IMR-90 (cell line): Measurements from ENCODE around the gene TSPAN14. TPM values are rescaled to one million over a fixed set of nuclear protein-coding genes. Genes with fewer than 3 reads are reported as not detected.

Experiments used
- ATAC-seq: fragments of 200-7000 bp; cut with Tn5 transposase; 2 replicates; pipeline ENCODE4 v1.9.1; 2020; ENCODE audit warnings: low read depth, mild to moderate bottlenecking, moderate library complexity
- BruUV-seq: library from RNA; stranded (reverse); fragments of 400-500 nt; replicated peaks from 2 replicates; lab custom pipeline; 2021; lab: Mats Ljungman, UMichigan
- CTCF ChIA-PET: fragments of 300-600 bp; formaldehyde crosslinking; extraction: SDS; loops from one replicate; lab custom pipeline; 2021; ENCODE audit warnings: antibody characterized with exemption; lab: Yijun Ruan, JAX
- POLR2A ChIA-PET: fragments of 300-600 bp; sonication (Branson Sonifier 250); formaldehyde crosslinking; loops from one replicate; lab custom pipeline; 2022; ENCODE audit warnings: antibody characterized with exemption; ENCODE audit not compliant: unreplicated experiment; lab: Charles Lee
- DNase-seq: peaks from one replicate; pipeline ENCODE4 v3.0.0; 2013
- H2AFZ ChIP-seq: replicated peaks from 2 replicates; pipeline ENCODE3; 2013; ENCODE audit warnings: low read length, mild to moderate bottlenecking; ENCODE audit not compliant: poor library complexity
- H2AK5ac ChIP-seq: 2 replicates; pipeline ENCODE4 v1.6.1; 2013; ENCODE audit warnings: low read depth, low read length, inconsistent platforms
- H2AK9ac ChIP-seq: replicated peaks from 2 replicates; pipeline ENCODE3; 2013; ENCODE audit warnings: mild to moderate bottlenecking, low read depth, low read length, moderate library complexity; ENCODE audit not compliant: poor library complexity
- H2BK120ac ChIP-seq: 2 replicates; pipeline ENCODE4 v1.6.1; 2013; ENCODE audit warnings: low read depth, low read length, inconsistent platforms
- H2BK15ac ChIP-seq: 3 replicates; pipeline ENCODE4 v1.6.1; 2013; ENCODE audit warnings: low read depth, low read length, inconsistent platforms
- H2BK20ac ChIP-seq: 2 replicates; pipeline ENCODE4 v1.6.1; 2013; ENCODE audit warnings: low read depth, mild to moderate bottlenecking, inconsistent platforms, low read length, moderate library complexity
- H2BK5ac ChIP-seq: 2 replicates; pipeline ENCODE4 v1.6.1; 2013; ENCODE audit warnings: mild to moderate bottlenecking, low read depth, low read length, inconsistent platforms; ENCODE audit not compliant: poor library complexity, severe bottlenecking
- H3K14ac ChIP-seq: replicated peaks from 2 replicates; pipeline ENCODE4 v1.6.1; 2013; ENCODE audit warnings: low read depth, low read length, inconsistent platforms
- H3K18ac ChIP-seq: 2 replicates; pipeline ENCODE4 v1.6.1; 2013; ENCODE audit warnings: low read depth, low read length, control low read depth
- H3K23ac ChIP-seq: 2 replicates; pipeline ENCODE4 v1.6.1; 2013; ENCODE audit warnings: low read depth, low read length, inconsistent platforms
- H3K27ac ChIP-seq: 2 replicates; pipeline ENCODE4 v1.5.1; 2013; ENCODE audit warnings: mild to moderate bottlenecking, control low read depth, low read length; ENCODE audit not compliant: insufficient read depth
- H3K27me3 ChIP-seq: 2 replicates; pipeline ENCODE4 v1.6.1; 2013; ENCODE audit warnings: low read length; ENCODE audit not compliant: control insufficient read depth, insufficient read depth
- H3K36me3 ChIP-seq: 2 replicates; pipeline ENCODE4 v1.6.1; 2013; ENCODE audit warnings: low read length, mixed read lengths; ENCODE audit not compliant: control insufficient read depth, insufficient read depth
- H3K4ac ChIP-seq: 2 replicates; pipeline ENCODE4 v1.6.1; 2013; ENCODE audit warnings: low read depth, low read length, inconsistent platforms
- H3K4me1 ChIP-seq: 2 replicates; pipeline ENCODE4 v1.6.1; 2013; ENCODE audit warnings: low read length, mixed read lengths; ENCODE audit not compliant: control insufficient read depth, insufficient read depth
- H3K4me2 ChIP-seq: 2 replicates; pipeline ENCODE4 v1.6.1; 2013; ENCODE audit warnings: low read depth, mild to moderate bottlenecking, control low read depth, low read length, moderate library complexity
- H3K4me3 ChIP-seq: 2 replicates; pipeline ENCODE4 v1.5.1; 2013; ENCODE audit warnings: low read depth, mild to moderate bottlenecking, control low read depth, low read length, moderate library complexity; ENCODE audit not compliant: insufficient read depth
- H3K56ac ChIP-seq: 2 replicates; pipeline ENCODE4 v1.6.1; 2013; ENCODE audit warnings: low read length, inconsistent platforms; ENCODE audit not compliant: insufficient read depth; ENCODE audit errors: extremely low read depth
- H3K79me1 ChIP-seq, 2 experiments: 2 replicates each; pipeline ENCODE4 v1.6.1; 2013; ENCODE audit warnings: low read length in 2 of 2, inconsistent platforms in 1 of 2, low read depth in 1 of 2
- H3K9ac ChIP-seq: 2 replicates; pipeline ENCODE4 v1.6.1; 2013; ENCODE audit warnings: low read depth, low read length, control low read depth
- H3K9me1 ChIP-seq: 2 replicates; pipeline ENCODE4 v1.6.1; 2013; ENCODE audit warnings: low read length, inconsistent platforms; ENCODE audit not compliant: insufficient read depth
- H3K9me3 ChIP-seq: 2 replicates; pipeline ENCODE4 v1.6.1; 2013; ENCODE audit warnings: low read length; ENCODE audit not compliant: control insufficient read depth, insufficient read depth
- H4K20me1 ChIP-seq: 2 replicates; pipeline ENCODE4 v1.6.1; 2013; ENCODE audit warnings: low read length, inconsistent platforms; ENCODE audit not compliant: insufficient read depth
- H4K5ac ChIP-seq: 2 replicates; pipeline ENCODE4 v1.6.1; 2013; ENCODE audit warnings: mild to moderate bottlenecking, low read depth, low read length, control low read depth
- H4K8ac ChIP-seq, 2 experiments: 2 replicates each; pipeline ENCODE4 v1.6.1; 2013; ENCODE audit warnings: low read depth in 2 of 2, low read length in 2 of 2, control low read depth in 1 of 2, inconsistent platforms in 1 of 2
- H4K91ac ChIP-seq: 2 replicates; pipeline ENCODE4 v1.6.1; 2013; ENCODE audit warnings: low read depth, low read length, inconsistent platforms; ENCODE audit not compliant: insufficient read depth
- BHLHE40 ChIP-seq: fragments of 150-350 bp; IDR thresholded peaks from 2 replicates; pipeline ENCODE4 v1.6.1; 2016; ENCODE audit warnings: mild to moderate bottlenecking, low read depth, low read length
- CEBPB ChIP-seq: IDR thresholded peaks from 2 replicates; pipeline ENCODE4 v1.6.1; 2012; ENCODE audit warnings: low read depth, low read length, improper control_type of control experiment
- CHD1 ChIP-seq: IDR thresholded peaks from 2 replicates; pipeline ENCODE4 v1.6.1; 2012; ENCODE audit warnings: low read depth, low read length, improper control_type of control experiment
- FOS ChIP-seq: fragments of 150-350 bp; IDR thresholded peaks from 2 replicates; pipeline ENCODE4 v1.6.1; 2016; ENCODE audit warnings: low read depth, low read length
- MAFK ChIP-seq: IDR thresholded peaks from 2 replicates; pipeline ENCODE4 v1.6.1; 2012; ENCODE audit warnings: low read depth, low read length, improper control_type of control experiment
- MAZ ChIP-seq: IDR thresholded peaks from 2 replicates; pipeline ENCODE4 v1.6.1; 2012; ENCODE audit warnings: low read depth, mild to moderate bottlenecking, low read length, improper control_type of control experiment, moderate library complexity, borderline replicate concordance
- MXI1 ChIP-seq: IDR thresholded peaks from 2 replicates; pipeline ENCODE4 v1.6.1; 2012; ENCODE audit warnings: low read depth, mild to moderate bottlenecking, low read length, moderate library complexity, borderline replicate concordance
- NFE2L2 ChIP-seq: fragments of 150-350 bp; IDR thresholded peaks from 2 replicates; pipeline ENCODE4 v1.6.1; 2016; ENCODE audit warnings: low read depth, mild to moderate bottlenecking, low read length
- POLR2A ChIP-seq: IDR thresholded peaks from 2 replicates; pipeline ENCODE4 v1.6.1; 2012; ENCODE audit warnings: mild to moderate bottlenecking, low read depth, low read length
- RAD21 ChIP-seq: IDR thresholded peaks from 2 replicates; pipeline ENCODE4 v1.6.1; 2012; ENCODE audit warnings: low read length, improper control_type of control experiment
- RCOR1 ChIP-seq: IDR thresholded peaks from 2 replicates; pipeline ENCODE4 v1.6.1; 2012; ENCODE audit warnings: mild to moderate bottlenecking, low read length, improper control_type of control experiment; ENCODE audit not compliant: insufficient replicate concordance
- WGBS, 2 experiments: methylation state at CpG; one replicate each; pipeline versions ENCODE4 v1.1.5 to v1.1.7; 2013; ENCODE audit warnings: missing lambda C conversion rate in 2 of 2; ENCODE audit not compliant: insufficient read length in 1 of 2; ENCODE audit errors: extremely low coverage in 2 of 2; 5-methylcytosine and 5-hydroxymethylcytosine counted together
- dilution Hi-C: fragments of 300-500 bp; cut with HindIII; formaldehyde crosslinking; loops from one replicate; pipeline ENCODE4 v1.14.3; 2018; ENCODE audit warnings: low sequenced_read_pairs; ENCODE audit not compliant: unreplicated experiment
- in situ Hi-C: fragments of 300-500 bp; cut with MboI; formaldehyde crosslinking; loops from 3 replicates; pipeline ENCODE4 v1.14.3; 2019; ENCODE audit warnings: low sequenced_read_pairs, inconsistent platforms, mixed read lengths
- intact Hi-C: fragments of 100-400 bp; cut with micrococcal nuclease; formaldehyde crosslinking; loops from 2 replicates; pipeline ENCODE4 v1.10.0; 2022
- polyA plus RNA-seq, 3 experiments: library from polyadenylated mRNA; depleted of rRNA; stranded (reverse); fragments of >200 nt; gene quantifications; 2 replicates each; pipeline ENCODE4 v1.2.3, GENCODE V29; 2012; ENCODE audit warnings: low replicate concordance in 1 of 3
- total RNA-seq: library from RNA; depleted of rRNA; stranded (reverse); fragments of >200 nt; gene quantifications from 2 replicates; pipeline ENCODE4 v1.2.3, GENCODE V29; 2012
- TF ChIP-seq, protein P1 (sequence below): fragments of 150-350 bp; IDR thresholded peaks from 2 replicates; pipeline ENCODE4 v1.6.1; 2017; ENCODE audit warnings: mild to moderate bottlenecking, antibody characterized with exemption, low read length, low read depth
- TF ChIP-seq, protein P2 (sequence below): fragments of 150-350 bp; IDR thresholded peaks from 2 replicates; pipeline ENCODE4 v1.6.1; 2016; ENCODE audit warnings: low read depth, mild to moderate bottlenecking, low read length, moderate library complexity, borderline replicate concordance

The TSPAN14 gene
- total and polyA plus RNA-seq, 2 of the 4 experiments (the other 2 are of a cell fraction), result 18.5 to 43.0 TPM

DNA sequence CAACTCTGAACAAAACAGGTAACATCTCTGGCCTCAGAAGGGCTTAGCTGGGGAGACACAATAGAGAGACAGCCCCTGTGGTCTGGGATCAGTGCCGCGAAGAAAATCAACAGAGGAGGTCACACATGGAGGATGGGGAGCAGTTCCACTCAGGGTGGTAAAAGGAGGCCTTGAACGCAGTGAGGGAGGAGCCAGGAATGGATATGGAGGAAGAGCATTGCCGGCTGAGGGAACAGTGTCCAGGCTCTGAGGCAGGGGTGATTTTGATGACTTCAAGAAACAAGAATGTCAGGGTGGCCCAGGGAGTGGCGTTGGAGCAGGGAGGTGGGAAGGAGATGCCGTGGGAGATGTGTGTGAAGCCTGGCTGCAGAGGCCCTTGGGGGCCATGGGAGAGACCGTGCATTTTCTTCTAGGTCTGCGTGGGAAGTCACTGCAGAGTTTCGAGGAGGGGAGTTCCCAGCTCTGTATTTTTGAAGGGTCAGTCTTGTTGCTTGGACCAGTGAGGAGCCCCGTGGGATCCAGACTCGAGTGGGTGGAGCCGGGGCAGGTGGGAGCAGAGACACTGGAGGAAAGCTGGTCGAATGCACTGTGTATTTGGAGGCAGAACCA, 47.9 kb downstream of the TSPAN14 start (continued):
- no peak for TF ChIP-seq MAFK

DNA sequence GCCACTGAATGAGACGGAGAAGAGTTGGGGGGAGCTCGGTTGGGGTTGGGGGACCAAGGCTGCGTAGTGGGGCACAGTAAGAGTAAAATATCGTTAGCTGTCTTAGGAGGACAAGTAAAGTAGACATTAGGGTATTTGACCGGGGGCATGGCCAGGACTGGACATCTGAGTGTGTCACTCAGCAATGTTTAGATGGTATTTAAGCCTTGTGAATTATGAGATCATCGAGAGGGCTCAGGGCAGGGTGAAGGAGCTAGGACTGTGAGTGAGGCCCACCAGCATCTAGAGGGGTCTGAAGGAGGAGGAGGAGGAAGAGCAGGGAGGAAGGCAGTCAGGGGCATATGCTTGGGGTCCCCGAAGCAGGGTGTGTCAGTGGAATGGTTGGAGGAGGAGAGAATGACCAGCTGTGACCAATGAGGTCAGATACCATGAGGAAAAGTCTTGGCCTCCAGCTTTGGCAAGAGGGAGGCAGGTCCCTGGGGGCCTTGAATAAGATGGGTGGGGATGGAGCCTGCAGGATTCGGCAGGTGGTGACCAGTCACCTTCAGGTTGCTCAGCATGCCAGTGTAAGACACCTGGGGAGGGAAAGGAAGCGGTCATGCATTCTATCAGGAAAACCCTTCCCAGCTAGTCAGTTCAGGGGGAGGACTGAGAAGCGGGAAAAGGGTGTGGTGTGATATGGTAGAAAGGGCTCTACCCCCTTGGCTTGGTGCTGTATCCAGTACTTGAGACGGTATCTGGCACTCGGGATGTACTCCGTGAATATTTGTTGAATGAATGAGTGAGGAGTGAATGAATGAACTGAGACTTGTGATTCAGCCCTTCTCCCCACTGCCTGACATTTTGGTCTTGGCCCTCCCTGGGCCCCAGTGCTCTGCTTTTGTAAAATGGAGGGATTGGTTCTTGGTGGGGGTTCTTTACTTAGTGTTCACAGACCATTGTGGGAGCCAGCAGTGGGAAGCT, 48.8 kb downstream of the TSPAN14 start:
- peak overlapping the region in 1 of 2 experiments; percentile 13; a peak in 1 of 4 replicates for H4K8ac ChIP-seq
- ChIA-PET CTCF (interaction anchor here (1.2 kb wide), 1 partner anchor 49 kb away, joined by 3 read pairs; no protein-coding TSS in a partner anchor), POLR2A (no interaction called here)
- H3K14ac ChIP-seq, result peak overlapping the region; percentile 14
- H4K5ac ChIP-seq, result no peak overlapping the region
- no peak overlapping the region for H3K4me3 ChIP-seq
- no peak overlapping the region for H2BK20ac ChIP-seq
- BruUV-seq, result no TSS peak
- no peaks in the 10 kb centered on the region for H3K9me3 ChIP-seq
- peaks cover 50% of the 10 kb centered on the region for H3K4me1 ChIP-seq
- no peak overlapping the region for H3K18ac ChIP-seq
- dilution Hi-C loops, result no loop called here
- no peak overlapping the region for H3K9ac ChIP-seq
- in situ Hi-C loops, result loop anchor here (5.0 kb wide), 1 partner anchor 46 kb away; no protein-coding TSS in a partner anchor
- H3K4me2 ChIP-seq, result no peak overlapping the region
- ATAC-seq (no peak), DNase-seq (no peak)
- H3K4ac ChIP-seq, result 0 out of 2 replicates have a peak overlapping the region, but pooled peaks have one; percentile 24
- peak overlapping the region; percentile 11; the same call in 1 of the 2 replicates for H3K23ac ChIP-seq
- no peak overlapping the region for H2AFZ ChIP-seq
- intact Hi-C loops, result no loop called here
- H3K36me3 ChIP-seq, result peaks cover 3% of the 10 kb centered on the region; the same call in 1 of the 2 replicates
- peak overlapping the region; percentile 69; the same call in 1 of the 2 replicates for H2AK5ac ChIP-seq
- no peak overlapping the region for H2BK5ac ChIP-seq
- WGBS, 2 experiments, result 78% methylated on average over 11 of the region's 13 CpGs; no CpG with 5 or more reads in 1 of the 2 experiments
- H2BK15ac ChIP-seq, result no peak overlapping the region
- H3K79me1 ChIP-seq, result peaks cover 32 to 82% of the 10 kb centered on the region in 2 experiments
- H2BK120ac ChIP-seq, result no peak overlapping the region; the same call in 1 of the 2 replicates
- H3K56ac ChIP-seq, result no peak overlapping the region
- H3K9me1 ChIP-seq, result peaks cover 48% of the 10 kb centered on the region
- H3K27ac ChIP-seq, result no peak overlapping the region
- peaks cover 13% of the 10 kb centered on the region for H4K20me1 ChIP-seq
- H2AK9ac ChIP-seq, result peak overlapping the region; percentile 21
- peak overlapping the region; percentile 33; the same call in 1 of the 2 replicates for H4K91ac ChIP-seq
- no peaks in the 10 kb centered on the region for H3K27me3 ChIP-seq
- TF ChIP-seq RAD21 (no peak), MXI1 (no peak), MAFK (no peak), RCOR1 (no peak), FOS (no peak), BHLHE40 (no peak), NFE2L2 (no peak), CEBPB (no peak), POLR2A (no peak), MAZ (no peak), CHD1 (no peak)
- TF ChIP-seq, protein P1, sequence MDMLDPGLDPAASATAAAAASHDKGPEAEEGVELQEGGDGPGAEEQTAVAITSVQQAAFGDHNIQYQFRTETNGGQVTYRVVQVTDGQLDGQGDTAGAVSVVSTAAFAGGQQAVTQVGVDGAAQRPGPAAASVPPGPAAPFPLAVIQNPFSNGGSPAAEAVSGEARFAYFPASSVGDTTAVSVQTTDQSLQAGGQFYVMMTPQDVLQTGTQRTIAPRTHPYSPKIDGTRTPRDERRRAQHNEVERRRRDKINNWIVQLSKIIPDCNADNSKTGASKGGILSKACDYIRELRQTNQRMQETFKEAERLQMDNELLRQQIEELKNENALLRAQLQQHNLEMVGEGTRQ, result no peak
- TF ChIP-seq, protein P2, sequence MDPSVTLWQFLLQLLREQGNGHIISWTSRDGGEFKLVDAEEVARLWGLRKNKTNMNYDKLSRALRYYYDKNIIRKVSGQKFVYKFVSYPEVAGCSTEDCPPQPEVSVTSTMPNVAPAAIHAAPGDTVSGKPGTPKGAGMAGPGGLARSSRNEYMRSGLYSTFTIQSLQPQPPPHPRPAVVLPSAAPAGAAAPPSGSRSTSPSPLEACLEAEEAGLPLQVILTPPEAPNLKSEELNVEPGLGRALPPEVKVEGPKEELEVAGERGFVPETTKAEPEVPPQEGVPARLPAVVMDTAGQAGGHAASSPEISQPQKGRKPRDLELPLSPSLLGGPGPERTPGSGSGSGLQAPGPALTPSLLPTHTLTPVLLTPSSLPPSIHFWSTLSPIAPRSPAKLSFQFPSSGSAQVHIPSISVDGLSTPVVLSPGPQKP, result no peak
